ENCODE data around the gene TTC28. TPM values are rescaled to one million over a fixed set of nuclear protein-coding genes. Genes with fewer than 3 reads are reported as not detected.
"Not testable (repeated sequence)": the region's sequence is repeated elsewhere in the genome, so short reads cannot be mapped to it uniquely, and the experiment has no call there.

The TTC28 gene
- total RNA-seq, 1 donor, result 55.8 TPM

GRCh38 chr22:28369854-28370253, 309.8 kb downstream of the TTC28 start:
- H3K4me3 ChIP-seq (ENCODE audit: low read depth, low read length), result no peak overlapping the region
- DNase-seq (ENCODE audit: low read depth), result no peak
- TF ChIP-seq CTCF (IDR thresholded peaks at IDR 0.05; ENCODE audit: insufficient read depth, low read length), result no peak

- DNase-seq (ENCODE audit: low read depth), result no peak
- no peak for TF ChIP-seq CTCF (IDR thresholded peaks at IDR 0.05; ENCODE audit: insufficient read depth, low read length)
- H3K4me3 ChIP-seq (ENCODE audit: low read depth, low read length), result no peak overlapping the region
Observed at GRCh38 chr22:28366856-28367255, 312.8 kb downstream of the TTC28 start.

- TF ChIP-seq CTCF (IDR thresholded peaks at IDR 0.05; ENCODE audit: insufficient read depth, low read length), result no peak
- no peak for DNase-seq (ENCODE audit: low read depth)
- H3K4me3 ChIP-seq (ENCODE audit: low read depth, low read length), result no peak overlapping the region
Observed at GRCh38 chr22:28365371-28365770, 314.3 kb downstream of the TTC28 start.

GRCh38 chr22:28364105-28364504, 315.5 kb downstream of the TTC28 start:
- not testable (repeated sequence) for H3K4me3 ChIP-seq (ENCODE audit: low read depth, low read length); DNase-seq (ENCODE audit: low read depth)

- no peak overlapping the region for H3K4me3 ChIP-seq (ENCODE audit: low read depth, low read length)
- no peak for TF ChIP-seq CTCF (IDR thresholded peaks at IDR 0.05; ENCODE audit: insufficient read depth, low read length)
- DNase-seq (ENCODE audit: low read depth), result no peak
Observed at GRCh38 chr22:28360939-28361338, 318.7 kb downstream of the TTC28 start.

GRCh38 chr22:28358312-28358711, 321.3 kb downstream of the TTC28 start:
- no peak for DNase-seq (ENCODE audit: low read depth)
- no peak overlapping the region for H3K4me3 ChIP-seq (ENCODE audit: low read depth, low read length)
- TF ChIP-seq CTCF (IDR thresholded peaks at IDR 0.05; ENCODE audit: insufficient read depth, low read length), result no peak

- DNase-seq (ENCODE audit: low read depth), result no peak
- H3K4me3 ChIP-seq (ENCODE audit: low read depth, low read length), result no peak overlapping the region
- TF ChIP-seq CTCF (IDR thresholded peaks at IDR 0.05; ENCODE audit: insufficient read depth, low read length), result no peak
Observed at GRCh38 chr22:28357193-28357592, 322.4 kb downstream of the TTC28 start.

Measured in fibroblast of the aortic adventitia (primary cell).